Mesothelial cell of epicardium (in vitro differentiated cells): ENCODE measurements around the gene TJAP1. TPM values are rescaled to one million over a fixed set of nuclear protein-coding genes. Genes with fewer than 3 reads are reported as not detected.

Source experiments
- DNase-seq, 2 experiments: peaks; one replicate each; pipeline ENCODE4 v3.0.0; 2021; ENCODE audit warnings: low spot score in 2 of 2; ENCODE audit not compliant: unreplicated experiment in 2 of 2
- H3K27ac Mint-ChIP-seq: 2 replicates; pipeline ENCODE4 v1.8.0; 2021; ENCODE audit warnings: mixed read lengths
- H3K27me3 Mint-ChIP-seq: 2 replicates; pipeline ENCODE4 v1.8.0; 2021; ENCODE audit warnings: low read depth, mixed read lengths
- H3K36me3 Mint-ChIP-seq: 2 replicates; pipeline ENCODE4 v1.8.0; 2021; ENCODE audit warnings: mixed read lengths
- H3K4me1 Mint-ChIP-seq: 2 replicates; pipeline ENCODE4 v1.8.0; 2021; ENCODE audit warnings: mixed read lengths
- H3K4me3 Mint-ChIP-seq: 2 replicates; pipeline ENCODE4 v1.8.0; 2021; ENCODE audit warnings: mild to moderate bottlenecking, moderate library complexity, mixed read lengths
- H3K9me3 Mint-ChIP-seq: 2 replicates; pipeline ENCODE4 v1.8.0; 2021; ENCODE audit warnings: mixed read lengths
- total RNA-seq: library from RNA; stranded (reverse); gene quantifications from 3 replicates; pipeline ENCODE4 v1.2.1, GENCODE V29; 2021
- TF ChIP-seq, protein P1 (sequence below): fragments of 200-600 bp; sonication (generic); IDR thresholded peaks from one replicate; pipeline ENCODE4 v1.5.0; 2021; ENCODE audit warnings: antibody characterized with exemption; ENCODE audit not compliant: unreplicated experiment

The TJAP1 gene
- total RNA-seq, 1 donor from 2014 or later = 49.7 TPM

DNA sequence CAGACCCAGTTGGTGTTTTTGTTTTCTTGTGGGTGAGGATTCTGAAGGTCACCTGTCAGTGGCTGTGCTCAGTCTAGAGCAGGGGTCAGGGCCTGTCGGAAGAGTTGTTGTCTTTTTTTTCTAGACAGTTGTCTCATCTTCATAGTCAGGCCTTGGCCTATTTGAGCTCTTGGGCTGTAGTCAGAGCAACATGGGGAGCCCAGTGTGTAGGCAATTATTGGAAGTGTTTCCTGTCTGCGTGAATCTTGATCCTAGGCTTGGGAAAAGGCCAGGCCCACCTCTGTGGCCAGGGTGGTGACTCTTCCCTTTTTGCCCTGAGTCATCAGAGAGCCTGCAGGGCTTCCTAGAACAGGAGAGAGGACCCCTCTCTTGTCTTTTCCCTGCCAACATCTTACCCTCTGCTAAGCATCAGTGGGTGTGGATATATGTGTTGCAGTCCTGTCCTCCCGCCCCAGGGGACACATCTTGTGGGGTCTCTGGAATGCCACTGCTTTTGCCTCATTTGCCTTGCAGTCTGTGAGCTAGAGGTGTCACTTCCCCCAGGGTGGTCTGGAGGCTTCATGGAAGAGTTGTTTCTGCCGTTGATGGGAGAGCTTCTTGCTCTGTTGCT is 11.4 kb downstream of the TJAP1 start:
- no peak overlapping the region for H3K4me3 Mint-ChIP-seq
- no peaks in the 10 kb centered on the region for H3K36me3 Mint-ChIP-seq
- H3K27me3 Mint-ChIP-seq = no peaks in the 10 kb centered on the region
- peaks cover 2% of the 10 kb centered on the region for H3K4me1 Mint-ChIP-seq
- H3K9me3 Mint-ChIP-seq = no peaks in the 10 kb centered on the region
- no peak overlapping the region for H3K27ac Mint-ChIP-seq
- DNase-seq = no peak
- TF ChIP-seq, protein P1, sequence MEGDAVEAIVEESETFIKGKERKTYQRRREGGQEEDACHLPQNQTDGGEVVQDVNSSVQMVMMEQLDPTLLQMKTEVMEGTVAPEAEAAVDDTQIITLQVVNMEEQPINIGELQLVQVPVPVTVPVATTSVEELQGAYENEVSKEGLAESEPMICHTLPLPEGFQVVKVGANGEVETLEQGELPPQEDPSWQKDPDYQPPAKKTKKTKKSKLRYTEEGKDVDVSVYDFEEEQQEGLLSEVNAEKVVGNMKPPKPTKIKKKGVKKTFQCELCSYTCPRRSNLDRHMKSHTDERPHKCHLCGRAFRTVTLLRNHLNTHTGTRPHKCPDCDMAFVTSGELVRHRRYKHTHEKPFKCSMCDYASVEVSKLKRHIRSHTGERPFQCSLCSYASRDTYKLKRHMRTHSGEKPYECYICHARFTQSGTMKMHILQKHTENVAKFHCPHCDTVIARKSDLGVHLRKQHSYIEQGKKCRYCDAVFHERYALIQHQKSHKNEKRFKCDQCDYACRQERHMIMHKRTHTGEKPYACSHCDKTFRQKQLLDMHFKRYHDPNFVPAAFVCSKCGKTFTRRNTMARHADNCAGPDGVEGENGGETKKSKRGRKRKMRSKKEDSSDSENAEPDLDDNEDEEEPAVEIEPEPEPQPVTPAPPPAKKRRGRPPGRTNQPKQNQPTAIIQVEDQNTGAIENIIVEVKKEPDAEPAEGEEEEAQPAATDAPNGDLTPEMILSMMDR = no peak

GRCh38 chr6:43489277-43490072 is 12.1 kb downstream of the TJAP1 start:
- TF ChIP-seq, protein P1 = no peak
- Mint-ChIP-seq H3K9me3 (no peaks in the 10 kb centered on the region), H3K27ac (peak overlapping the region; percentile 5), H3K4me3 (no peak overlapping the region), H3K4me1 (peaks cover 7% of the 10 kb centered on the region), H3K27me3 (no peaks in the 10 kb centered on the region), H3K36me3 (no peaks in the 10 kb centered on the region)
- DNase-seq = no peak

- TF ChIP-seq, protein P1 = no peak
- H3K36me3 Mint-ChIP-seq = no peaks in the 10 kb centered on the region
- H3K4me1 Mint-ChIP-seq = peaks cover 12% of the 10 kb centered on the region
- H3K9me3 Mint-ChIP-seq = no peaks in the 10 kb centered on the region
- no peak overlapping the region for H3K4me3 Mint-ChIP-seq
- H3K27me3 Mint-ChIP-seq = no peaks in the 10 kb centered on the region
- DNase-seq = no peak
- H3K27ac Mint-ChIP-seq = no peak overlapping the region
These were observed 13.2 kb downstream of the TJAP1 start for GRCh38 chr6:43490523-43490939.

DNA sequence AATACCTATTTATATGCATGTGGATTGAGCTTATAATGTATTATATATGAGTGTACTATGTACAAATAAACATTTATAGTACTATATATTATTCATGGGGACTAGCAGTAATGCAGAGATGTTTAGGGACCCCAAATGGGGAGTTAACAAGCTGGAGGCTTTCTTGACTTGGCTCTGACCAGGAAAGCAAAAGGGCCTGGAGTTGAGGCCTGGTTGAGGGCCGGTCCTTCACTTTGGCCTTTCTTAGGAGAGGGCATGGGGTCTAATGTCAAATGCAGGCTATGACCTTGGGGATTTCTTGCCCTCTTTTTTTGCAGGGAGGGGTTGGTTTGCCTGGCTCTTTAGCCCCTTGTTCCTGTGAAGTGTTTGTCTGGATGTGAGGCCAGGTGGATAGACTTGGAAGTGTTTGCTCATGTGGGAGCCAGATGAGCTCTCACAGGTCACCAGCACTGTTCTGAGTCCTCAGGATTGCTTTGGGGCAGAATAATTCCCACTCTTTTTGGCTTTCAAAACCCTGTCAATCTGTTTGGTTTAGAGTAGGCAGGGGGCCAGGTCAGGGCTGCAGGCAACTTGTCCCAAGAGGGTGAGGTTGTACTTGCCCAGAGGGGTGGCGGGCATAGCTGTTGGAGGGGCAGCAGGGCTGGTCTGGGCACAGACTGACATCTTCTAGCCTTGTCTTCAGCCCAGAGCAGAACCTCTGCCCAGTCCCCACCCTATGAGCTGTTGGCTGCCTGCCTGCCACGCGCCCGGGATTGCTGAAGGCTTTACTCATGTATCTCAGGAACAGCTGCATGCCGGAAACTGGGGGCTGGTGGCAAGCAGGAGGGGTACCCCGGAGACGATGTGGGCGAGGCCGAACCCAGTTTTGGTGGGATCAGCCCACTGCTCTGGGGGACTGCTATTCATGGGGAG is 14.6 kb downstream of the TJAP1 start:
- H3K4me3 Mint-ChIP-seq = no peak overlapping the region
- TF ChIP-seq, protein P1 = no peak
- peaks cover 27% of the 10 kb centered on the region for H3K4me1 Mint-ChIP-seq
- no peak overlapping the region for H3K27ac Mint-ChIP-seq
- H3K27me3 Mint-ChIP-seq = no peaks in the 10 kb centered on the region
- H3K36me3 Mint-ChIP-seq = no peaks in the 10 kb centered on the region
- H3K9me3 Mint-ChIP-seq = no peaks in the 10 kb centered on the region
- no peak for DNase-seq

GRCh38 chr6:43492673-43493072 is 15.3 kb downstream of the TJAP1 start:
- Mint-ChIP-seq H3K27me3 (no peaks in the 10 kb centered on the region), H3K27ac (no peak overlapping the region), H3K9me3 (no peaks in the 10 kb centered on the region), H3K4me3 (no peak overlapping the region), H3K36me3 (no peaks in the 10 kb centered on the region), H3K4me1 (peaks cover 31% of the 10 kb centered on the region)
- DNase-seq = no peak
- TF ChIP-seq, protein P1 = no peak
